AG04450 (cell line): ENCODE results near the gene LNPEP. TPM values are rescaled to one million over a fixed set of nuclear protein-coding genes. Genes with fewer than 3 reads are reported as not detected.

Experiments used
- CTCF ChIA-PET: fragments of 300-600, 350-600 bp; formaldehyde crosslinking; extraction: SDS; loops from one replicate; lab custom pipeline; 2022; ENCODE audit warnings: antibody characterized with exemption, inconsistent platforms; lab: Charles Lee
- POLR2A ChIA-PET: fragments of 350-600 bp; formaldehyde crosslinking; extraction: SDS; loops from one replicate; lab custom pipeline; 2021; ENCODE audit warnings: antibody characterized with exemption, inconsistent platforms; lab: Yijun Ruan, JAX
- DNase-seq: peaks from one replicate; pipeline ENCODE4 v3.0.0-alpha.2; 2011; ENCODE audit warnings: low read depth, low spot score
- H3K27ac ChIP-seq: one replicate; pipeline ENCODE4 v1.5.1; 2012; ENCODE audit warnings: low read depth, low read length, control low read depth
- H3K27me3 ChIP-seq: one replicate; pipeline ENCODE4 v1.6.0; 2012; ENCODE audit warnings: low read length; ENCODE audit not compliant: control insufficient read depth, insufficient read depth
- H3K4me3 ChIP-seq: 2 replicates; pipeline ENCODE4 v1.5.1; 2011; ENCODE audit warnings: mild to moderate bottlenecking, low read depth, low read length, control low read depth
- H3K9me3 ChIP-seq: 2 replicates; pipeline ENCODE4 v1.5.1; 2012; ENCODE audit warnings: low read length; ENCODE audit not compliant: control insufficient read depth, insufficient read depth
- CTCF ChIP-seq: IDR thresholded peaks from 2 replicates; pipeline ENCODE4 v1.5.1; 2011; ENCODE audit warnings: low read depth, low read length, control low read depth, inconsistent platforms
- polyA plus RNA-seq: library from polyadenylated mRNA; depleted of rRNA; stranded (reverse); fragments of >200 nt; gene quantifications from 2 replicates; pipeline ENCODE4 v1.2.3, GENCODE V29; 2011

The LNPEP gene
- polyA plus RNA-seq, 1 experiment: 13.4 TPM

GRCh38 chr5:96901384-96901783, 34.5 kb upstream of the LNPEP start:
- POLR2A ChIA-PET: no interaction called here

DNA sequence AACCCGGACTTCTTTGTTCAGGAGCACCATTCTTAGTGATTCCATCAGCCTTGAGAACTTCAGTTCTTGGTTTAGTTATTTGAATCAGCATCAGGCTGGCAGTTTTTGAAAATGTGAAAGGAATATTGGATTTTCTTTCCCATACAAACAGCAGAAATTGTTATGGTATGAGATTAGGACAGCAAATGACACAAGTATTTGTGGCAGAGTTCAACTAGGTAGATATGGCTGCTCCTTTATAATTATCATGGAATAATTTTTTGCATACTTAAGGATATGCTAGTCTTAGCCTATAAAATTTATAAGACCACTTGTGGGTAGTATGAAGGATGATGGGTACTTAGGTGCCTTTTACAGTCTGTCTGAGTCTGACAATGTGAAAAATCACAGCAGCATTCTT, 34.0 kb upstream of the LNPEP start:
- DNase-seq: no peak
- ChIA-PET CTCF (interaction anchor here (1.3 kb wide), 1 partner anchor 260 kb away, joined by 5 read pairs; no protein-coding TSS in a partner anchor), POLR2A (no interaction called here)
- H3K27me3 ChIP-seq: no peaks in the 10 kb centered on the region
- no peak overlapping the region for H3K4me3 ChIP-seq
- no peak for TF ChIP-seq CTCF
- no peak overlapping the region for H3K27ac ChIP-seq
- no peaks in the 10 kb centered on the region for H3K9me3 ChIP-seq

More at GRCh38 chr5:96901384-96901783, 34.5 kb upstream of the LNPEP start:
- DNase-seq: no peak
- Histone ChIP-seq H3K27me3 (no peaks in the 10 kb centered on the region), H3K4me3 (no peak overlapping the region), H3K9me3 (no peaks in the 10 kb centered on the region), H3K27ac (no peak overlapping the region)
- CTCF ChIA-PET: interaction anchor here (1.1 to 1.3 kb wide), 2 partner anchors 96 to 260 kb away, joined by 3 to 5 read pairs; no protein-coding TSS in a partner anchor
- no peak for TF ChIP-seq CTCF

- H3K4me3 ChIP-seq: no peak overlapping the region
- TF ChIP-seq CTCF: no peak
- POLR2A ChIA-PET: no interaction called here
- H3K27me3 ChIP-seq: no peaks in the 10 kb centered on the region
- DNase-seq: no peak
- H3K27ac ChIP-seq: no peak overlapping the region
- H3K9me3 ChIP-seq: no peaks in the 10 kb centered on the region
- CTCF ChIA-PET: no interaction called here
These were observed 33.0 kb upstream of the LNPEP start for GRCh38 chr5:96902876-96903275.

- POLR2A ChIA-PET: no interaction called here
- H3K4me3 ChIP-seq: no peak overlapping the region
- no peak for DNase-seq
- CTCF ChIA-PET: interaction anchor here (1.2 to 1.8 kb wide), 2 partner anchors 34 to 94 kb away, joined by 4 to 9 read pairs; no protein-coding TSS in a partner anchor
- no peaks in the 10 kb centered on the region for H3K9me3 ChIP-seq
- no peak overlapping the region for H3K27ac ChIP-seq
- TF ChIP-seq CTCF: no peak
- no peaks in the 10 kb centered on the region for H3K27me3 ChIP-seq
These were observed 32.6 kb upstream of the LNPEP start for GRCh38 chr5:96903300-96903699.

DNA sequence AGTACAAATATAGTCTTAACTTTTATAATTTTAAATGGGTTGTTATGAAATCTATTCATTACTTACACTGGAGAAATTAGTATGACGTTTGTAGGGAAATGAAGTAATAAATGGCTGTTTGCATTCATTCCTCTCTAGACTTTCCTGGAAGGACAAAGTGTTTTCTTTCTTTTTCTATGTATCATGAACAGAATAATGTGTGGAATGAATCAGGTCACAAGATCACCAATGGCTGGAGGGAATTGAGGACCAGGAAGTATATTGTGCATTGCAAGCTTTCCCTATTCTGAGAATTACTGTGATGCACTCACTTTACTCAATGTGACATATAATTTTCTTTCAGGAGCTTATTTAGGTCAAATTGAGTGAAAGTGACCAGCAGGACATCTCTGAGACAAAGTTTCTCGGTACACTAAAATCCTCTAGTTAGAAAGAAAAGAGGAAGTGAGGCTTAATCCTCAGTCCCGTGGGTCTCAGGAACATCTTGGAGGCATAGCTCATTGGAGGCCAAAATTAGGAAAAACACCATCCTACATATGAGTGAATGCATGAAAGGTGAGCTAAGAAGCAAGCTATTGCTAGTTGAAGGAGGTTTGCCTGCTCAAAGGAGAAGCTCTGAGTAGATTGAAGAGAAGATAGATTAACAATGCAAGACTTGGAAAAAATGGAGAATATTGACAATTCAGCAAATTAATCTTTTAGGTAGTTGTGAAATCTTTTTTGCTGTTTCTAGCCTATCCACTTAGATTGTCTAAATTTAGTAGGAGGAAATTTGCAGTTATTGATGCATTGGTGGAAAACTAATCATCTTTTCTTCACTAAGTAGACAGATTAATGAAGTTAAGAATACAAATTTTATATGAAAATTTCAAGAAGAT, 31.6 kb upstream of the LNPEP start:
- no peaks in the 10 kb centered on the region for H3K27me3 ChIP-seq
- ChIA-PET POLR2A (interaction anchor here (0.7 kb wide), 1 partner anchor 9 kb away, joined by 3 read pairs; no protein-coding TSS in a partner anchor), CTCF (interaction anchor here (1.2 to 1.8 kb wide), 2 partner anchors 35 to 93 kb away, joined by 4 to 9 read pairs; no protein-coding TSS in a partner anchor)
- no peak overlapping the region for H3K27ac ChIP-seq
- H3K4me3 ChIP-seq: no peak overlapping the region
- no peaks in the 10 kb centered on the region for H3K9me3 ChIP-seq
- no peak for TF ChIP-seq CTCF
- DNase-seq: no peak
